22Rv1 (cell line): ENCODE data around the gene JKAMP.

ENCODE experiments used
- H3K27ac ChIP-seq: fragments of 450-650 bp; 2 replicates; pipeline ENCODE4 v1.5.1; 2017
- ZFX ChIP-seq: fragments of 450-650 bp; IDR thresholded peaks from 2 replicates; pipeline ENCODE4 v1.6.1; 2017; ENCODE audit warnings: antibody characterized with exemption, borderline replicate concordance
- TF ChIP-seq, protein P1 (sequence below): fragments of 450-650 bp; IDR thresholded peaks from 2 replicates; pipeline ENCODE4 v1.5.1; 2017; ENCODE audit warnings: mild to moderate bottlenecking

The JKAMP gene

DNA sequence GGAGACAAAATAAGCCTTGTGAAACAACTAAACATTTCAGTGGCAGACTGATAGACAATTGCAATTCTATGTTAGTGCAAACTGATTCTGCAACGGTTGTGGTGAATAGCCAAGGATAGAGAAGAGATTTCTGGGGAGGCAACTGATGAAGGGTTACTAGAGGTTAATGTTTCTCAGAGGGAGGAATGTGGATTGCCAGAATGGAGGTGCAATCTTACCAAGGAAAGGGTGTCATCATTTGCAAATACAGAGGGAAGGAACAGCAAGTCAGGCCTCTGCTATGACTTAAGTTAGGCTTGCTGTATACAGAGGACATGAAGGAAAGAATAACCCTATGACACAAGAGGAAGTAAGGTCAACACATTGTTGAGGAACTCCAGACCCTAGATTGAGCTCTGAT is 56.5 kb downstream of the JKAMP start:
- TF ChIP-seq, protein P1, sequence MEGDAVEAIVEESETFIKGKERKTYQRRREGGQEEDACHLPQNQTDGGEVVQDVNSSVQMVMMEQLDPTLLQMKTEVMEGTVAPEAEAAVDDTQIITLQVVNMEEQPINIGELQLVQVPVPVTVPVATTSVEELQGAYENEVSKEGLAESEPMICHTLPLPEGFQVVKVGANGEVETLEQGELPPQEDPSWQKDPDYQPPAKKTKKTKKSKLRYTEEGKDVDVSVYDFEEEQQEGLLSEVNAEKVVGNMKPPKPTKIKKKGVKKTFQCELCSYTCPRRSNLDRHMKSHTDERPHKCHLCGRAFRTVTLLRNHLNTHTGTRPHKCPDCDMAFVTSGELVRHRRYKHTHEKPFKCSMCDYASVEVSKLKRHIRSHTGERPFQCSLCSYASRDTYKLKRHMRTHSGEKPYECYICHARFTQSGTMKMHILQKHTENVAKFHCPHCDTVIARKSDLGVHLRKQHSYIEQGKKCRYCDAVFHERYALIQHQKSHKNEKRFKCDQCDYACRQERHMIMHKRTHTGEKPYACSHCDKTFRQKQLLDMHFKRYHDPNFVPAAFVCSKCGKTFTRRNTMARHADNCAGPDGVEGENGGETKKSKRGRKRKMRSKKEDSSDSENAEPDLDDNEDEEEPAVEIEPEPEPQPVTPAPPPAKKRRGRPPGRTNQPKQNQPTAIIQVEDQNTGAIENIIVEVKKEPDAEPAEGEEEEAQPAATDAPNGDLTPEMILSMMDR, result no peak
- TF ChIP-seq ZFX, result no peak
- no peak overlapping the region for H3K27ac ChIP-seq

- no peak for TF ChIP-seq ZFX
- TF ChIP-seq, protein P1, result no peak
- no peak overlapping the region for H3K27ac ChIP-seq
Observed at GRCh38 chr14:59541731-59542130, 57.4 kb downstream of the JKAMP start.

DNA sequence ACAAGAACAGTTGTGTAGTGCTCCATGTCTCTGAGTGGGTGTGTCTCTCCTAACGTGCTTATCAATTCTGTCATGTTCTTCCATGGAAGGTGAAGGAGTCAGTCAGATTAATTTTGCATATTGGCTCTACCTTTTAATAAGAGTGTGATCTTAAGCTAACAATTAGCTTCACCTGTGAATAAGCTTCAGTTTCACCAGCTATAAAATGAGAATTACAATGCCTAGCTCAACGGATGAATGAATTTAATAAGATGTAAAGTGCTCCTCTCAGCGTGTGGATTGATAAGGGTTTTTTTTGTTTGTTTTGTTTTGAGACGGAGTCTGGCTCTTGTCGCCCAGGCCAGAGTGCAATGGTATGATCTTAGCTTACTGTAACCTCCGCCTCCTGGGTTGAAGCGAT is 59.6 kb downstream of the JKAMP start:
- H3K27ac ChIP-seq, result no peak overlapping the region
- TF ChIP-seq ZFX, result no peak
- TF ChIP-seq, protein P1, result no peak

DNA sequence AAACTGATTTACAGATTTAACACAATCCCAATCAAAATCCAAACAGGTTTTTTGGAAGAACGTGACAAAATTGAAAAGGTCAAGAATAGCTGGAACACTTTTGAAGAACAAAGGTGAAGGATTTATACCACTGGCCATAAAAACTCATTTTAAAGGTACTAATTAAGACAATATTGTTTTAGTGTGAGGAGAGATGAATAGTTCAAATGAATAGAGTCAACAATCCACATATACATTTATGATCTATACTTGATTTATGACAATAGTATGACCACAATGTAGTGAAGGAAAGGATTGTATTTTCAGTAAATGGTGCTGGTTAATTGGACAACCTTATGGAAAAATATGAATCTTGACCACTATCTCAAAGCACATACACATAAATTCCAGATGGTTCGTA is 63.0 kb downstream of the JKAMP start:
- TF ChIP-seq, protein P1, result no peak
- TF ChIP-seq ZFX, result no peak

More for the DNA sequence above, 63.0 kb downstream of the JKAMP start:
- no peak overlapping the region for H3K27ac ChIP-seq
